ENCODE measurements around the gene CACNB2. TPM values are rescaled to one million over a fixed set of nuclear protein-coding genes. Genes with fewer than 3 reads are reported as not detected.

The CACNB2 gene
- total RNA-seq, 4 donors from 2014 or later = 1.6 to 13.8 (median 5.0) TPM

DNA sequence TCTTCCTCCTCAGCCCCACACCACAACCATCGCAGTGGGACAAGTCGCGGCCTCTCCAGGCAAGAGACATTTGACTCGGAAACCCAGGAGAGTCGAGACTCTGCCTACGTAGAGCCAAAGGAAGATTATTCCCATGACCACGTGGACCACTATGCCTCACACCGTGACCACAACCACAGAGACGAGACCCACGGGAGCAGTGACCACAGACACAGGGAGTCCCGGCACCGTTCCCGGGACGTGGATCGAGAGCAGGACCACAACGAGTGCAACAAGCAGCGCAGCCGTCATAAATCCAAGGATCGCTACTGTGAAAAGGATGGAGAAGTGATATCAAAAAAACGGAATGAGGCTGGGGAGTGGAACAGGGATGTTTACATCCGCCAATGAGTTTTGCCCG lies 399.1 kb downstream of the CACNB2 start:
- Histone ChIP-seq H3K27me3 (no peaks in the 10 kb centered on the region), H3K27ac (no peak overlapping the region), H3K36me3 (peaks cover 0 to 72% (median 0%) of the 10 kb centered on the region in 3 donors), H3K4me1 (no peaks in the 10 kb centered on the region), H3K9me3 (no peaks in the 10 kb centered on the region), H3K4me3 (no peak overlapping the region)
- no peak for DNase-seq (ENCODE audit: low spot score in 2 of 2)
- TF ChIP-seq POLR2A (IDR thresholded peaks at IDR 0.05) (no peak), EP300 (IDR thresholded peaks at IDR 0.05) (no peak)
- TF ChIP-seq, protein P1, sequence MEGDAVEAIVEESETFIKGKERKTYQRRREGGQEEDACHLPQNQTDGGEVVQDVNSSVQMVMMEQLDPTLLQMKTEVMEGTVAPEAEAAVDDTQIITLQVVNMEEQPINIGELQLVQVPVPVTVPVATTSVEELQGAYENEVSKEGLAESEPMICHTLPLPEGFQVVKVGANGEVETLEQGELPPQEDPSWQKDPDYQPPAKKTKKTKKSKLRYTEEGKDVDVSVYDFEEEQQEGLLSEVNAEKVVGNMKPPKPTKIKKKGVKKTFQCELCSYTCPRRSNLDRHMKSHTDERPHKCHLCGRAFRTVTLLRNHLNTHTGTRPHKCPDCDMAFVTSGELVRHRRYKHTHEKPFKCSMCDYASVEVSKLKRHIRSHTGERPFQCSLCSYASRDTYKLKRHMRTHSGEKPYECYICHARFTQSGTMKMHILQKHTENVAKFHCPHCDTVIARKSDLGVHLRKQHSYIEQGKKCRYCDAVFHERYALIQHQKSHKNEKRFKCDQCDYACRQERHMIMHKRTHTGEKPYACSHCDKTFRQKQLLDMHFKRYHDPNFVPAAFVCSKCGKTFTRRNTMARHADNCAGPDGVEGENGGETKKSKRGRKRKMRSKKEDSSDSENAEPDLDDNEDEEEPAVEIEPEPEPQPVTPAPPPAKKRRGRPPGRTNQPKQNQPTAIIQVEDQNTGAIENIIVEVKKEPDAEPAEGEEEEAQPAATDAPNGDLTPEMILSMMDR (IDR thresholded peaks at IDR 0.05) = no peak
- WGBS, 2 donors = 91 to 95% methylated on average over 22 of the region's 22 CpGs

DNA sequence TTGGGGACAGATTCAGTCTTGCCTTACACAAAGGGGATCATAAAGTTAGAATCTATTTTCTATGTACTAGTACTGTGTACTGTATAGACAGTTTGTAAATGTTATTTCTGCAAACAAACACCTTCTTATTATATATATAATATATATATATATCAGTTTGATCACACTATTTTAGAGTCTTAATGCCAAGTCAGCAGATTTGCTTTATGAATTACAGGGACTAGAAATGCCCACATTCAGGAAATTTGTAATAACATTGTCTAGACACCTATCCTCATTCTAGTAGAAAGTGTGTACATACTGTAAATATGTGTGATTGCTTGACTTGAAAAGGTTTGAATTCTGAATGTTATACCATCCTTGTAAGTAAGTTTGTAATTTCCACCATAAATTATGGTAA lies 400.0 kb downstream of the CACNB2 start:
- Histone ChIP-seq H3K36me3 (peaks cover 0 to 74% (median 0%) of the 10 kb centered on the region in 3 donors), H3K4me1 (no peaks in the 10 kb centered on the region), H3K4me3 (no peak overlapping the region), H3K27ac (no peak overlapping the region), H3K9me3 (no peaks in the 10 kb centered on the region), H3K27me3 (no peaks in the 10 kb centered on the region)
- DNase-seq (ENCODE audit: low spot score in 2 of 2) = no peak
- TF ChIP-seq POLR2A (IDR thresholded peaks at IDR 0.05) = no peak
- TF ChIP-seq, protein P1 (IDR thresholded peaks at IDR 0.05) = no peak
- no peak for TF ChIP-seq EP300 (IDR thresholded peaks at IDR 0.05)

DNA sequence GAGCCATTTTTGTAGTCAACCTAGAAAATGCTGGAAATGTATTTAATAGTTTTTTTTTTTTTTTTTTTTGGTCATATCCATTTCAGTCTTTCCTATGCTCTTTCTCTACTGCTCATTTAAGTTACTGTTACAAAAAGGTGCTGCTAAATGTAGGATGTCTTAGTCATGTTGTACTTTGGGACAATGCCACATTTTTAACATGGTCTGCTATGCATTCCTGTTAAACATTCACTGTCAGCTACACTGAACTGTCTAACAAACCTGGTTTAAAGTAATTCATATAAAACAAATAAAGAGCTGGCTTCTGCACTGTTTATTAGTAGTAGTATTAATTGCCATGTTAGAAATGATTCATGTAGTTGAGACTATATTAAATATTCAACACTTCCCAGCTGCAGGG lies 402.6 kb downstream of the CACNB2 start:
- TF ChIP-seq EP300 (IDR thresholded peaks at IDR 0.05) (no peak), POLR2A (IDR thresholded peaks at IDR 0.05) (no peak)
- TF ChIP-seq, protein P1 (IDR thresholded peaks at IDR 0.05) = no peak
- no peaks in the 10 kb centered on the region for H3K27me3 ChIP-seq
- no peak for DNase-seq (ENCODE audit: low spot score in 2 of 2)
- no peak overlapping the region for H3K4me3 ChIP-seq
- H3K9me3 ChIP-seq = no peaks in the 10 kb centered on the region
- H3K36me3 ChIP-seq = peaks cover 0 to 65% (median 0%) of the 10 kb centered on the region in 3 donors
- no peaks in the 10 kb centered on the region for H3K4me1 ChIP-seq
- no peak overlapping the region for H3K27ac ChIP-seq

DNA sequence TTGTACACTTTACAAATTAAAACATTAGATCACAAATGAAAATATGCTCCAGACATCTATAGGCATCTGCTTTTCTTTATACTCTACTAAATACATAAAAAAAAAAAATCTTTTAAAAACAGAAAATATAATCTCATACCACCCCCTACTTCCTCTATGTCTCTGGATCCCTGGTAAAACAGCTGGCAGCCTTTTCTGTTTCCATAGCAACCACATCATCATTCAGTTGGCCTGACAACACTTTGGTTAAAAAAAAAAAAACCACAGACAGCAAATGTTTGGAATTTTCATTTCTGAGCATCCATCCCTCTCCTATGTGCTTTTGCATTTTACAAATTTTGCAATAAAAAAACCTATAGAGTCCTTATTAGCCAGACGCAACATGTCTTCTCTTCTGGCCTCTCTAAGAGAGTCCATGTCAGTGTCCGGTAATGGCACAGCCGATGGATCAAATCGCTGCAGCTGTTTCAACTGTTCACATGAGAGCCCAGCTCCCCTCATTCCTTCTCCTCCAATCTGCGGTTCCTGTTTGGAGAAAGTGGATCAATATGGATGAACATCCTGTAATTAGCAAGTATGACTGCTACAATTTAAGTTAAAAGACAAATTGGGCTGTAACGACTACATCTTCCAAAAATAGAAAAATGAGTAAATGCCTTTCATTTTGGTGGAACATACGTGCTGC lies 405.5 kb downstream of the CACNB2 start:
- H3K9me3 ChIP-seq = no peaks in the 10 kb centered on the region
- H3K27me3 ChIP-seq = no peaks in the 10 kb centered on the region
- H3K36me3 ChIP-seq = peaks cover 0 to 39% (median 0%) of the 10 kb centered on the region in 3 donors
- TF ChIP-seq EP300 (IDR thresholded peaks at IDR 0.05) (no peak), POLR2A (IDR thresholded peaks at IDR 0.05) (no peak)
- TF ChIP-seq, protein P1 (IDR thresholded peaks at IDR 0.05) = no peak
- no peak overlapping the region for H3K27ac ChIP-seq
- H3K4me3 ChIP-seq = no peak overlapping the region
- WGBS, 2 donors = 88 to 93% methylated on average over 7 of the region's 7 CpGs
- no peaks in the 10 kb centered on the region for H3K4me1 ChIP-seq
- no peak for DNase-seq (ENCODE audit: low spot score in 2 of 2)

DNA sequence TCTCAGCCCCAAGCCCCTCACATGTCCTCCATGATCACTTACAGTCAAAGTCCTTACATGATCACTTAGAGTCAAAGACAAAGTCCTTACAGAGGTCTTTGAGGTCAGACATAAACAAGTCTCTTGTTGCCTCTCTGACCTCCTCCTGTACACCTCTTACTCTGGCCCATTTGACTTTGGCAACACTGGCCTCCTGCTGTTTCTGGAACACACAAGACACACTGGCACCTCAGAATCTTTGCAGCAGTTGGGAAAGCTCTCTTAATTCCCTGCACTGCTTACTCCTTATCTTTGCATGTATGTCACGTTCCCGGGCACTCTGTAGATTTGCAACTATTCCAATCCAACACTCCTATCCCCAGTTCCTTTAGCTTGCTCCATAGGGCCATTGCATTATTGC lies 408.9 kb downstream of the CACNB2 start:
- no peaks in the 10 kb centered on the region for H3K27me3 ChIP-seq
- H3K4me3 ChIP-seq = no peak overlapping the region
- H3K27ac ChIP-seq = no peak overlapping the region
- TF ChIP-seq EP300 (IDR thresholded peaks at IDR 0.05) (no peak), POLR2A (IDR thresholded peaks at IDR 0.05) (no peak)
- TF ChIP-seq, protein P1 (IDR thresholded peaks at IDR 0.05) = no peak
- WGBS, 2 donors = 94 to 97% methylated on average over 2 of the region's 2 CpGs
- H3K4me1 ChIP-seq = no peaks in the 10 kb centered on the region
- H3K36me3 ChIP-seq = peaks cover 0 to 53% (median 0%) of the 10 kb centered on the region in 3 donors
- no peak for DNase-seq (ENCODE audit: low spot score in 2 of 2)
- no peaks in the 10 kb centered on the region for H3K9me3 ChIP-seq

Data from tibial nerve (tissue), 4 donors.